Renal pelvis (tissue), 12 donors: ENCODE measurements around the gene CEP295NL. TPM values are rescaled to one million over a fixed set of nuclear protein-coding genes. Genes with fewer than 3 reads are reported as not detected.
"Not testable (repeated sequence)": the region's sequence is repeated elsewhere in the genome, so short reads cannot be mapped to it uniquely, and the experiment has no call there.

Experiments used
- DNase-seq: peaks from one replicate; pipeline ENCODE4 v3.0.0-alpha.2; 2013
- long read RNA-seq, 16 experiments: transcript quantifications; one replicate each; lab custom pipeline, GENCODE V29; 2026
- polyA plus RNA-seq, 3 donors: library from polyadenylated mRNA; unstranded; fragments of 120-200 nt; gene quantifications; one replicate each; pipeline ENCODE4 v1.2.1, GENCODE V29; 2013; ENCODE audit not compliant: insufficient read length in 3 of 3

The CEP295NL gene
- polyA plus RNA-seq = under 1 TPM; 0.17 to 0.52 (median 0.45) TPM
- long read RNA-seq, donor 1 = 0 reads
- long read RNA-seq, donor 2 = 0 reads
- long read RNA-seq, donor 3 = 0 reads
- long read RNA-seq, donor 4 = 0 reads
- long read RNA-seq, donor 5 = 0 reads
- long read RNA-seq, donor 6 = 0 reads
- long read RNA-seq, donor 7 = 0 reads
- long read RNA-seq, donor 8 = 0 reads
- long read RNA-seq, donor 9 = 0 reads
- long read RNA-seq, donor 10 = 0 reads
- long read RNA-seq, donor 11 = 0 reads
- long read RNA-seq, donor 12 = 0 reads
- long read RNA-seq, donor 13 = 0 reads
- long read RNA-seq, donor 14 = 0 reads
- long read RNA-seq, donor 15 = 0 reads
- long read RNA-seq, donor 16 = 0 reads

DNA sequence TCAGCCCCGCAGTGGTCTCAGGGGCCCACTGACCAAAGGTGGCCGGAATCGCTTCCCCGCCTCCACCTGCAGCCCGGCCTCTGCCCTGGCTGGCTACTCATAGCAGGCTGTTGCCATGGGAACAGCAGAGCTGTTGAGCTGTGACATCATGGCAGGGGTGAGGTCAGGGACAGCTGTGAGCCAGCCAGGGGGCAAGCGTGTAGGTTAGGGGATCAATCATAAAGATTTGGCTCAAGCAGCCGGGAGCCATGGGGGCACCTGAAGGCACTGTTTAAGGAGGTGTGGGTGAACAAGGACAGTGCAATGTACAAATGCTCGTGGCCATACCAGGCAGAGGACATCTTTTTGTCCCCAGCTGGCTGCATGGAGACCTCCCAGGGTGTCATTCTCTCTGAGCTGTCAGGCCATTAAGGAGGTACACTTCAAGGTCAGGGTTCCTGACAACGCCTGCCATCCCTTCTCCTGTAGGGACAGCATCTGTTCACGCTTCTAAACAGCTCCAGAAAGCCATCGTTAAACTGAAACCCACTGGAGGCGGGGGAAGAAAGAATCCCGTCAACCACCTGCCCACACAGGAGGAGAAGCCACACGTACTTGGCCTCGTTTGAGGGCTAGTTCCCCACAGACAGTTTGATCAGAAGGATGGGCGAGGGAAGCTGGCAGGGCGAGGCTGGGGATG lies at the start of gene CEP295NL:
Gene CEP295NL (minus strand): TSS at position 101 of the 679 bp plus-strand sequence. CDS start 1,373 bp downstream, outside the sequence.
- peak; percentile 86 for DNase-seq

GRCh38 chr17:78952706-78953105 lies 49.7 kb upstream of the CEP295NL start:
- DNase-seq = no peak

DNA sequence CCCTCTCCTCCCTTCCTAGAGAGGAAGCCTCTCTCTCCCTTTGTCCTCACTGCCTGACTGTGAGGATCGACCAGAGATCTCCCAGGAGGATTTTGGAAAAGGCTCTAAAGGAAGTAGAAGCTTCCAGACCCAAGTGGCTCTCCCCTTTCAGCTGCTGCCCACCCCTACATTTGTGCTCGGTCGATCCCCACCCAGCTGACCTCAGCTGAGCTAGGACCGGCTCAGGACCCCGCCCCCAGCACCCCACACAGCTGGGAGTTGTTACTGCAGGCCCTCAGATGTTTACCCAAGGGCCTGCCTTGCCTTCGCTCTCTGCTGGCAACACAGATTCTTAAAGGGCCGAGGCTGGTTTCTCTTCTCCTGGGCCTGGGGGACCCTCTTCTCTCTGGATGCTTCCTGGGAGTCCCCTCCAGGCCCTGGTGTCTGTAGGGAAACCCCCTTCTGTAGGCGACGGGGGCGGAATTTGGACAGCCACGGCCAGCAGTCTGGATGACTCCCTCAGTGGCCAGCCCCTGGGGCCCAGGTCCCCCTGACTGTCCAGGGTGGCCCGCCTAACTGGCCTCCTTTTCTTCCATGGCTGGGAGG lies 49.1 kb upstream of the CEP295NL start:
- no peak for DNase-seq

GRCh38 chr17:78950870-78951269 lies 47.9 kb upstream of the CEP295NL start:
- no peak for DNase-seq

- DNase-seq = no peak
Observed at GRCh38 chr17:78947235-78948149, 44.5 kb upstream of the CEP295NL start.

GRCh38 chr17:78946631-78947030 lies 43.6 kb upstream of the CEP295NL start:
- DNase-seq = no peak

GRCh38 chr17:78946131-78946530 lies 43.1 kb upstream of the CEP295NL start:
- DNase-seq = no peak

- not testable (repeated sequence) for DNase-seq
Observed at GRCh38 chr17:78945455-78945854, 42.5 kb upstream of the CEP295NL start.

- DNase-seq = no peak
Observed at GRCh38 chr17:78944956-78945355, 42.0 kb upstream of the CEP295NL start.

GRCh38 chr17:78944026-78944425 lies 41.0 kb upstream of the CEP295NL start:
- DNase-seq = no peak

- no peak for DNase-seq
Observed at GRCh38 chr17:78940708-78941107, 37.7 kb upstream of the CEP295NL start.

DNA sequence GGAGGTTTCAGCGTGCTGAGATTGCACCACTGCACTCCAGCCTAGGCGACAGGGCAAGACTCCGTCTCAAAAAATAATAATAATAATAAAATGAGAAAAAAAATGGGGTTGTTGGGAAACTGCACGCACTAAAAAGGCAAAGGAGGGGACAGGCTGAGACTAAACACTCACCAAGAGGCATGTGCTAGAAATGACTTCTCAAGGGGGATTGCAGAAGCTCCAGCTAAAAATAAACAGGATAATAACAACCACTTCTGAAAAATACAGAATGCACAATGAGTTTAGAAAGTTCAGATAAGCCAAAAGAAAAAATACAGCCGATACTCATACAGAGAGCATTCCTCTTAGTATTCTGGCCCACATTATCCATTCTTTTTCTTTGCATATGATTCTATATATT lies 37.3 kb upstream of the CEP295NL start:
- no peak for DNase-seq

- DNase-seq = no peak
Observed at GRCh38 chr17:78939615-78940014, 36.6 kb upstream of the CEP295NL start.

DNA sequence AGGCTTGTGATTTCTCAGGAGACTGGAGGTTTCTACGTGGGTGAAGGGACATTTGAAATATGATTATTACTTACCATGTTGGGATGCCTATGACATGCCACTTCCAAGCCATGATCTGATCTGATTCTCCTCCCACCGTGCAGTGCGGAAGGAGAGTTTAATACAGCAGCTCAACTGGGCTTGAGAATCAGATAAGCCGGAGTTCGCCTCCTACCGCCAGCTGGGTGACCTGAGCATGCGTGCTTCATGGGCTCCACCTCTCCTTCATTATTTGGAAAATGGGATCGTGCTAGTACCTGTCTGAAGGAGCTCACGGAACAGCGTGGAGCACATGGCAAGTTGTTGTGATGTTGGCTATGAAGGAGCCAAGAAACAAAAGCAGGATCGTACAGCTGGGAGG lies 34.6 kb upstream of the CEP295NL start:
- DNase-seq = no peak

DNA sequence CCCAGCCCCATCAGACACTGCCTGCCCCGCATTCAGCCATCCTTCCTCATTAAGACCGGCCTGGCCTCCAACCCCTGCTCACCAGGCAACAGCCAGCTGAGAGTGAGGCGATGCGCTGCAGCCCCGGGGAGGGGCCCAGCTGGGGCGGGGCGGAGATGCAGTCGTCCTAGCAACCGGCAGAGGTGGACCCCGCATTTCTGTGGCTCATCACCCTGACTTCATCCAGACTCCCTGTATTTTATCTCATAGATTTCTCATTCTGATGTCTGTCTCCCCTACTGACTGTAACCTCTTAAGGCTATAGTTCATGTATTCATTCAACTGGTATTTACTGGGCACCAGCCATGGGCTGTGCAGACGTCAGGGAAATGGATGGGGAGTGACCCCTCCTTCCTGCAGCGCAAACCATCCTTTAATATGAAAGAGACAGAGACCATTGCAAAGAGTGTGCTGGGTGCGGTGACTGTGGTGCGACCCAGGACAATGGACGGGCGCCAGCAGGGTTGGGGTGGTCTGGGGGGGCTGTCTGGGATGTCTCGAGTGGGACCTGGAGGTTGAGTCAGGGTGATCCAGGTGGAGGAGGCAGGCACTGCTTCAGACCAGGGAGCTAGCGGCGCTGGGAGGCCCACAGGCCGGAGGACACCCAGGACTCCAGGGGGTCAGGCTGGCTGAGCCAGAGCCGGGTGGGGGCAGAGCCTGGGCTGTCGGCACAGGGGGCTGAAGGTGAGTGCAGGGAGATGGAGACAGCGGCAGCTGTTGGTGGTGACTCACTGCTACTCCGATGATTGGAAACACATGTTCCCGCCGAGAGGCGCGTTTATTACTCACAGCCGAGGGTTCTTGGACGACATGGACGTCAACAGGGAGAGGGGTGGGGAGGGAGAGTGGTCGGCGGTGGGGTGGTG lies 32.7 kb upstream of the CEP295NL start:
- DNase-seq = peak; percentile 67

DNA sequence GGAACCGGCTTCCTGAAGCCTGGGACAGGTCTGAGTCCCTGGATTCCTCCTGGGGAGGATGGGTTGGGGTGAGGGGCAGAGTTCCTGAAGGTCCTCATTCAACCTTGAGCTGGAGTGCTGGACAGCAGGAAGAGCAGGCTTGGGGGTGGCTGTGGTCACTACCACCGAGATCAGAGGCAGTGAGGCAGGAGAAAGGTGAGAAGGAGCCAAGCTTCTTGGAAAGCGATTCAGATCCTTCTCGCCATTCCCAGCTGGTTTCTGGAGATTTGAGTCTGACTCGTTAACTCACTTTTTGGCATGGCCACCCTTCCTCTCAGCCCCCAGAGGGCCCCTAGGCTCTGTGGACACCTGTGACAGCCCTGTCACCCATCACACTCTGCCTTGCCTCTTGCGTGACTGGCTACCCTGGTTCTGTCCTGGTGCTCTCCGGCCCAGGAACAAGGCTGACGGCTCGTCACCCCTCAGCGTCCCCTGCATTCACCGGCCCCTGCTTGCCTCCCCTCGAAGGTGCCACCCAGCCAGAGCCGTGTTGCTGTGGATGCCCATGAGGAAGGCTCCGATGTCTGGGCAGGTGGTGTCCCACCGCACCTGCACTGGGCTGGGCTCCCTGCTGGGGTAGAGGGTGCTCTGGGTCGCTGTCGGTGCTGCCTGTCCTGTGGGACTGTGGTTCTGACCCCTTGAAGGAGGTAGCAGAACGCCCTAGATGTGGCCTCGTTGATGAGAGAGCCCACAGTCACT lies 31.8 kb upstream of the CEP295NL start:
- no peak for DNase-seq

DNA sequence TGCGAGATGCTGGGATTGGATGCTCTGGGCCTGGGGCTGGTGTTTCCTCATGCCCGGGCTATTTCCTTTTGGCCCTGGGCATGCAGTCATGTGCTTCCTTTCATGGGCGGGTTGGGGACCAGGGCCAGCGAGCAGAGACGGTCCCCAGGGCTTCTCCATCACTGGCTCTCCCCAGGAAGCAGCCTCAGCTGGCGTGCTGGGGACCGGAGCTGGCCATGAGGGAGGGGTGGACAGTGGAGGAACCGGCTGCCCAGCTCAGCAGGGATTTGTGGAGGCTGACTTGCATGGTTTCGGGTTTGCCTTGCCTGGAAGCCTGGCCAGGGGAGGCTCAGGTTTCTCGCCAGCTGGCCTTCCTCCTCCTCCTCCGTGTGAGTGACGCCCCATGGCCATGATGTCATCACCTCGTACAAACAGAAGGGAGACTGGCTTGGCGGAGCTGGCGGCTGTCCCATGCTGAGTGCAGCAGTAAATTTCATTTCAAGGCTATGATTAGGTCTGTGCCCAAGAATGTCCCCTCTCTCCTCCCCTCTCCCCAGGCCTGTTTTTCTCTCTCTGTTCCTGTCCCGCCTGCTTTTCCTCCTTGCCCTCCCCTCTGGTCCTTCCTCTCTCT lies 31.1 kb upstream of the CEP295NL start:
- DNase-seq = peak; percentile 95

- DNase-seq = no peak
Observed at GRCh38 chr17:78933025-78933958, 30.3 kb upstream of the CEP295NL start.
